Hepatocyte (in vitro differentiated cells): ENCODE measurements around the gene CCDC3.

Source experiments
- CTCF ChIP-seq: fragments of 200-600 bp; sonication (generic); IDR thresholded peaks from 2 replicates; pipeline ENCODE4 v1.5.1; 2016; ENCODE audit warnings: antibody characterized with exemption, mild to moderate bottlenecking; ENCODE audit not compliant: poor library complexity
- EZH2 ChIP-seq: fragments of 200-600 bp; sonication (generic); IDR thresholded peaks from 2 replicates; pipeline ENCODE4 v1.6.1; 2016; ENCODE audit warnings: antibody characterized with exemption, mild to moderate bottlenecking, borderline replicate concordance

GRCh38 chr10:12971001-12971788 is 30.3 kb downstream of the CCDC3 start:
- TF ChIP-seq CTCF (no peak), EZH2 (no peak)
